ENCODE data around the gene CNGA4.
"Not testable (repeated sequence)": the region's sequence is repeated elsewhere in the genome, so short reads cannot be mapped to it uniquely, and the experiment has no call there.

The CNGA4 gene

GRCh38 chr11:6225896-6226295, 13.0 kb upstream of the CNGA4 start:
- DNase-seq = no peak

GRCh38 chr11:6228520-6228919, 10.4 kb upstream of the CNGA4 start:
- DNase-seq = no peak

GRCh38 chr11:6229911-6230310, 9.0 kb upstream of the CNGA4 start:
- DNase-seq = no peak

- no peak for DNase-seq
Observed at GRCh38 chr11:6232899-6233298, 6.0 kb upstream of the CNGA4 start.

GRCh38 chr11:6233984-6234386, 4.9 kb upstream of the CNGA4 start:
- DNase-seq = no peak

GRCh38 chr11:6234387-6235107, 4.3 kb upstream of the CNGA4 start, which contains the start of gene FHIP1B:
Gene FHIP1B (minus strand): TSS chr11:6234636. CDS start chr11:6224516, 10,120 bp downstream.
- DNase-seq = peak; percentile 97 to 99

GRCh38 chr11:6237266-6237665, 1.6 kb upstream of the CNGA4 start:
- DNase-seq = no peak

- no peak for DNase-seq
Observed at GRCh38 chr11:6237761-6238302, 1.1 kb upstream of the CNGA4 start.

- DNase-seq = no peak
Observed at GRCh38 chr11:6240139-6240538, 1.2 kb downstream of the CNGA4 start.

GRCh38 chr11:6240781-6241180, 1.9 kb downstream of the CNGA4 start:
- no peak for DNase-seq

- no peak for DNase-seq
Observed at GRCh38 chr11:6241316-6241715, 2.4 kb downstream of the CNGA4 start.

GRCh38 chr11:6245536-6245935, 6.6 kb downstream of the CNGA4 start:
- DNase-seq = no peak

- DNase-seq = no peak
Observed at GRCh38 chr11:6248248-6248647, 9.4 kb downstream of the CNGA4 start.

- not testable (repeated sequence) for DNase-seq
Observed at GRCh38 chr11:6248897-6249296, 10.0 kb downstream of the CNGA4 start.

GRCh38 chr11:6249770-6250555, 11.1 kb downstream of the CNGA4 start:
- no peak for DNase-seq

- peak; percentile 49 to 54 for DNase-seq
Observed at GRCh38 chr11:6251120-6251733, 12.3 kb downstream of the CNGA4 start.

GRCh38 chr11:6251990-6252473, 13.1 kb downstream of the CNGA4 start:
- no peak for DNase-seq

GRCh38 chr11:6253197-6253596, 14.3 kb downstream of the CNGA4 start:
- no peak for DNase-seq

GRCh38 chr11:6258141-6258540, 19.3 kb downstream of the CNGA4 start:
- DNase-seq = no peak

- DNase-seq = no peak
Observed at GRCh38 chr11:6258571-6259081, 19.7 kb downstream of the CNGA4 start.

- DNase-seq = no peak
Observed at GRCh38 chr11:6260207-6260726, 21.4 kb downstream of the CNGA4 start.

GRCh38 chr11:6263662-6264061, 24.8 kb downstream of the CNGA4 start:
- no peak for DNase-seq

GRCh38 chr11:6268820-6269219, 29.9 kb downstream of the CNGA4 start:
- DNase-seq = no peak

Data from stimulated activated CD4-positive, alpha-beta T cell treated with anti-CD3 and anti-CD28 coated beads, Interleukin-2, amount 100 ng/mL, for 48 hours (primary cell).